GM12865 (cell line): Measurements from ENCODE around the gene MMADHC.

ENCODE experiments used
- DNase-seq: peaks from one replicate; pipeline ENCODE4 v3.0.0; 2010; ENCODE audit warnings: low read depth
- H3K4me3 ChIP-seq: 2 replicates; pipeline ENCODE4 v1.5.1; 2011; ENCODE audit warnings: mild to moderate bottlenecking, low read depth, low read length, control low read depth
- TF ChIP-seq, protein P1 (sequence below): IDR thresholded peaks from 2 replicates; pipeline ENCODE4 v1.5.1; 2011; ENCODE audit warnings: low read length, control low read depth, low read depth, inconsistent platforms; ENCODE audit not compliant: insufficient read depth; ENCODE audit errors: missing control alignments

The MMADHC gene

DNA sequence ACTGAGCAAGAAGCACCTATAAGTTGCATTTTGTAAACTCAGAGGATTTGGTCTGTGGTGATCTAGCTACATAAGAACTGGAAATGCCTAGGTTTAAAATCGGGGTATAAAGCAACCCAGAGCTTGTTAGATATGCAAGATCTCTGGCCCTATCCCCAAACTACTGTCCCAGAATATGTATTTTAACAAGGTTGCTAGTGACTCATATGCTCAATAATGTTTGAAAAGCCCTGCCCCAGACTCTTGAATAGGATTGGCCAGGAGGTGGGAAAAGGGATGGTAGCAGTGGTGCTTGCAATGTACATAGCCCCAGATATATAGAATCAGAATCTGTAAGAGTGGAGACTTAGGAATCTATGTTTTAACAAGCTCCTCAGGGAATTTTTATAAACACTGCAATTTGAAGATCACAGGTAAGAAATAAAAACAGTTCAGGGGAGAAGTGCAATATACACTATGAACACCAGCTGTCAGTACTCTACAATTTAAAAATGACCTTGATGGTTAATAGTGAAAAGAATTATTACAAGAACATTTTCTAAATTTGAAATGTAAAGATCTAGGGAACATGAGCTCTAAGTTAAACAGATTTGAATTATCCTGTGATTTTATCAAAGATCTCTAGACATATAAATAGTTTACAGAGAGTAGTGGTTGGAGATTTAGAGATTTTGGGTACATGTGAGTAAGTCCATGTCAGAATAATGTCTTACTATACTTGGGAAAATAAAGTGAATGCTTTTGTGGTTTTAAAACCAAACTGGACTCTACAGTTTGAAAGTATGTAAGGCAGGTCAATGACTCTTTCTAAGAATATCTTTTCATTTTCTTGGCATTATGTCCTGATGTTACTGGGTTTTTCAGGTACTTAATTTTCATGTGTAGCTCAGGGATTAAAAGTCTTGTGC, 7.7 kb upstream of the MMADHC start:
- H3K4me3 ChIP-seq: no peak overlapping the region
- TF ChIP-seq, protein P1, sequence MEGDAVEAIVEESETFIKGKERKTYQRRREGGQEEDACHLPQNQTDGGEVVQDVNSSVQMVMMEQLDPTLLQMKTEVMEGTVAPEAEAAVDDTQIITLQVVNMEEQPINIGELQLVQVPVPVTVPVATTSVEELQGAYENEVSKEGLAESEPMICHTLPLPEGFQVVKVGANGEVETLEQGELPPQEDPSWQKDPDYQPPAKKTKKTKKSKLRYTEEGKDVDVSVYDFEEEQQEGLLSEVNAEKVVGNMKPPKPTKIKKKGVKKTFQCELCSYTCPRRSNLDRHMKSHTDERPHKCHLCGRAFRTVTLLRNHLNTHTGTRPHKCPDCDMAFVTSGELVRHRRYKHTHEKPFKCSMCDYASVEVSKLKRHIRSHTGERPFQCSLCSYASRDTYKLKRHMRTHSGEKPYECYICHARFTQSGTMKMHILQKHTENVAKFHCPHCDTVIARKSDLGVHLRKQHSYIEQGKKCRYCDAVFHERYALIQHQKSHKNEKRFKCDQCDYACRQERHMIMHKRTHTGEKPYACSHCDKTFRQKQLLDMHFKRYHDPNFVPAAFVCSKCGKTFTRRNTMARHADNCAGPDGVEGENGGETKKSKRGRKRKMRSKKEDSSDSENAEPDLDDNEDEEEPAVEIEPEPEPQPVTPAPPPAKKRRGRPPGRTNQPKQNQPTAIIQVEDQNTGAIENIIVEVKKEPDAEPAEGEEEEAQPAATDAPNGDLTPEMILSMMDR: peak; percentile 6
- no peak for DNase-seq

DNA sequence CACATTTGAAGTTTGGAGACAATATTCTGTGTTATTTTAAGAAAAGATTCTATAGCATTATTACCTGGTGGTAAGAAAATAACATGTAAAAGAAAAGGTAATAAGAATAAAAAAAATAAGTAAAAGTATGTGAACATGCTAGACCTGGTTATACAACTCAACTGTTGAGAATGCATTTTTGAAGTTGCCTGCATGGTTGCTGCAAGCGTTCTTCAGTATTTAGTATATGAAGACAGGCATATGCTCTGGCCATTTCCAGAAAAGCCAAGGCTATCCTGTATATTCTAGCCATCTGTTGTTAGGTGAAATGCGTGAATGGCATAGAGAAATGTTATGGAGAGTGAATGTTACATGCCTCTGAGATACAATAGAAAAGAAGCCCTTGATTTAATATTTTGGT, 6.8 kb upstream of the MMADHC start:
- no peak for DNase-seq
- TF ChIP-seq, protein P1: no peak
- H3K4me3 ChIP-seq: no peak overlapping the region

DNA sequence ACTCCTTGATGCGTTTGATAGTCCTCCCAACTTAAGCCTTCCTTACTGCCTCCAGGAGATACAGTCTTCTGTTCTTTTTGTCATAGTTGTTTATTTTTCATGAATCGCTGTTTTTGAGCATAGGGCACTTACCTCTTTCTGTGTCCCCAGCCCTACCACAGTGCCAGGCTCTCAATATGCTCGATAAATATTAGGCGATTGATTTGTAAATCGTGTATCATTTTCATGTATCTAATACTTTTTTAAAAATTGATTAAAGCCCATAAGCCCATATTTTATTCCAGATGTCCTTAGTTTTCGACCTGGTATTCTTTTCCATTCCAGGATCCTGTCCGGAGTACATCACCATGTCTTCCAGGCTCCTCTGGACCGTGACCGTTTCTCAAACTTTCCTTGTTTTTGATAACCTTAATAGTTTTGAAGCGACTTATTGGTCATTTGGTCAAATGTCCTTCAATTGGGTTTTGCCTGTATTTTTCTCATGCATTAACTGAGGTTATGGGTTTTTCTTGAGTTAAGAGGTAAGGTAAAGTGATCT, 444 bp upstream of the MMADHC start:
- TF ChIP-seq, protein P1: no peak
- H3K4me3 ChIP-seq: peak overlapping the region; percentile 90
- no peak for DNase-seq

- DNase-seq: no peak
- TF ChIP-seq, protein P1: no peak
- peak overlapping the region; percentile 90 for H3K4me3 ChIP-seq
Measured at GRCh38 chr2:149586898-149587219, 716 bp downstream of the MMADHC start.

GRCh38 chr2:149586063-149586462, 1.5 kb downstream of the MMADHC start:
- no peak for DNase-seq
- H3K4me3 ChIP-seq: peak overlapping the region; percentile 90
- TF ChIP-seq, protein P1: no peak

DNA sequence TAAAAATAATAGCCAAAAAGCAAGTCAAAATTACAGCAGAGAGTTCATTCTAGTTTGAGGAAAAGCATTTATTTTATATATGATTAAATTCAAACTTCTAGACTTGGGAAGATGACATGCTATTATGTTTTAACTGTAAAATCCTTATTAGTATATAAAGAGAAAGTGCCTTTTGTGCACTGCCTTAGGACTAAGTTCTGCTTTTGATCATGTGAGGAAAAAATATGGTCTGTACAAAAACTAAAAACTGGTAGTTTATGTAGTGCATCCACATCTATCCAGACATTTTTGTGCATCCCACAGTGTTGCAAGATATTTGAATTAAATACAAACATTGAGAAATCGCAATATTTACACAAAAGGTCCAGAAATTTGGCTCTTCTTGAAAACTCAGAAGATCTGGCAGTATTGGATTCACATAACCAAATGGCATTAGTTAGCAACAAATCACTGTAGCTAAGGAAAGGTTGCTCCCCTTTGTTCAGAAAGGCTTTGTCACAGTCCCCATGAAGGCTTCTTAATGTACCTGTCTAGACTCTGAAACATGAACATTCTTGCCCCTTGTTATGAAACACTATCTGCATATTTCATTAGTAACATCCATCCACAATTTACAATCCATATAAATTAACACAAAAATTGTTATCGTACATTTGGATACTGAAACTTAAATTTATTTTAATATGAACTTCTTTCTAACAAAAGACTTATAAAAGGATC, 2.2 kb downstream of the MMADHC start:
- H3K4me3 ChIP-seq: peak overlapping the region; percentile 90
- DNase-seq: no peak
- TF ChIP-seq, protein P1: no peak
